ENCODE measurements around the gene PHF20. TPM values are rescaled to one million over a fixed set of nuclear protein-coding genes. Genes with fewer than 3 reads are reported as not detected.

The PHF20 gene
- total and polyA plus RNA-seq, 2 of the 13 experiments (the other 11 are each of a cell fraction or from before 2014, with no cell fraction given): 22.8 to 34.1 TPM

- TF ChIP-seq GRHL1 (CRISPR knock-in tag; conservative IDR thresholded peaks at IDR 0.05): no peak
- TF ChIP-seq, protein P1, sequence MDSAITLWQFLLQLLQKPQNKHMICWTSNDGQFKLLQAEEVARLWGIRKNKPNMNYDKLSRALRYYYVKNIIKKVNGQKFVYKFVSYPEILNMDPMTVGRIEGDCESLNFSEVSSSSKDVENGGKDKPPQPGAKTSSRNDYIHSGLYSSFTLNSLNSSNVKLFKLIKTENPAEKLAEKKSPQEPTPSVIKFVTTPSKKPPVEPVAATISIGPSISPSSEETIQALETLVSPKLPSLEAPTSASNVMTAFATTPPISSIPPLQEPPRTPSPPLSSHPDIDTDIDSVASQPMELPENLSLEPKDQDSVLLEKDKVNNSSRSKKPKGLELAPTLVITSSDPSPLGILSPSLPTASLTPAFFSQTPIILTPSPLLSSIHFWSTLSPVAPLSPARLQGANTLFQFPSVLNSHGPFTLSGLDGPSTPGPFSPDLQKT (CRISPR knock-in tag; IDR thresholded peaks at IDR 0.05; ENCODE audit: borderline replicate concordance): no peak
- peak; percentile 98 for TF ChIP-seq ZFP36L1 (CRISPR knock-in tag; IDR thresholded peaks at IDR 0.05)
- TF ChIP-seq ZNF343 (CRISPR knock-in tag; IDR thresholded peaks at IDR 0.05): peak; percentile 100
- peak; percentile 96 for TF ChIP-seq DR1 (CRISPR knock-in tag; IDR thresholded peaks at IDR 0.05)
- peak; percentile 97; the same call in 1 of the 2 replicates for TF ChIP-seq ZNF674 (CRISPR knock-in tag; IDR thresholded peaks at IDR 0.05; ENCODE audit: low read depth)
- TF ChIP-seq NFKB2 (CRISPR knock-in tag; IDR thresholded peaks at IDR 0.05; ENCODE audit: borderline replicate concordance): peak; percentile 90; the same call in 1 of the 2 replicates
- TF ChIP-seq, protein P2, sequence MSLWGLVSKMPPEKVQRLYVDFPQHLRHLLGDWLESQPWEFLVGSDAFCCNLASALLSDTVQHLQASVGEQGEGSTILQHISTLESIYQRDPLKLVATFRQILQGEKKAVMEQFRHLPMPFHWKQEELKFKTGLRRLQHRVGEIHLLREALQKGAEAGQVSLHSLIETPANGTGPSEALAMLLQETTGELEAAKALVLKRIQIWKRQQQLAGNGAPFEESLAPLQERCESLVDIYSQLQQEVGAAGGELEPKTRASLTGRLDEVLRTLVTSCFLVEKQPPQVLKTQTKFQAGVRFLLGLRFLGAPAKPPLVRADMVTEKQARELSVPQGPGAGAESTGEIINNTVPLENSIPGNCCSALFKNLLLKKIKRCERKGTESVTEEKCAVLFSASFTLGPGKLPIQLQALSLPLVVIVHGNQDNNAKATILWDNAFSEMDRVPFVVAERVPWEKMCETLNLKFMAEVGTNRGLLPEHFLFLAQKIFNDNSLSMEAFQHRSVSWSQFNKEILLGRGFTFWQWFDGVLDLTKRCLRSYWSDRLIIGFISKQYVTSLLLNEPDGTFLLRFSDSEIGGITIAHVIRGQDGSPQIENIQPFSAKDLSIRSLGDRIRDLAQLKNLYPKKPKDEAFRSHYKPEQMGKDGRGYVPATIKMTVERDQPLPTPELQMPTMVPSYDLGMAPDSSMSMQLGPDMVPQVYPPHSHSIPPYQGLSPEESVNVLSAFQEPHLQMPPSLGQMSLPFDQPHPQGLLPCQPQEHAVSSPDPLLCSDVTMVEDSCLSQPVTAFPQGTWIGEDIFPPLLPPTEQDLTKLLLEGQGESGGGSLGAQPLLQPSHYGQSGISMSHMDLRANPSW (CRISPR knock-in tag; IDR thresholded peaks at IDR 0.05; ENCODE audit: borderline replicate concordance): peak; percentile 98; the same call in 1 of the 2 replicates
- TF ChIP-seq ZC3H13 (CRISPR knock-in tag; IDR thresholded peaks at IDR 0.05): peak; percentile 99
- TF ChIP-seq TGIF2 (CRISPR knock-in tag; IDR thresholded peaks at IDR 0.05): peak; percentile 91
- TF ChIP-seq, protein P3, sequence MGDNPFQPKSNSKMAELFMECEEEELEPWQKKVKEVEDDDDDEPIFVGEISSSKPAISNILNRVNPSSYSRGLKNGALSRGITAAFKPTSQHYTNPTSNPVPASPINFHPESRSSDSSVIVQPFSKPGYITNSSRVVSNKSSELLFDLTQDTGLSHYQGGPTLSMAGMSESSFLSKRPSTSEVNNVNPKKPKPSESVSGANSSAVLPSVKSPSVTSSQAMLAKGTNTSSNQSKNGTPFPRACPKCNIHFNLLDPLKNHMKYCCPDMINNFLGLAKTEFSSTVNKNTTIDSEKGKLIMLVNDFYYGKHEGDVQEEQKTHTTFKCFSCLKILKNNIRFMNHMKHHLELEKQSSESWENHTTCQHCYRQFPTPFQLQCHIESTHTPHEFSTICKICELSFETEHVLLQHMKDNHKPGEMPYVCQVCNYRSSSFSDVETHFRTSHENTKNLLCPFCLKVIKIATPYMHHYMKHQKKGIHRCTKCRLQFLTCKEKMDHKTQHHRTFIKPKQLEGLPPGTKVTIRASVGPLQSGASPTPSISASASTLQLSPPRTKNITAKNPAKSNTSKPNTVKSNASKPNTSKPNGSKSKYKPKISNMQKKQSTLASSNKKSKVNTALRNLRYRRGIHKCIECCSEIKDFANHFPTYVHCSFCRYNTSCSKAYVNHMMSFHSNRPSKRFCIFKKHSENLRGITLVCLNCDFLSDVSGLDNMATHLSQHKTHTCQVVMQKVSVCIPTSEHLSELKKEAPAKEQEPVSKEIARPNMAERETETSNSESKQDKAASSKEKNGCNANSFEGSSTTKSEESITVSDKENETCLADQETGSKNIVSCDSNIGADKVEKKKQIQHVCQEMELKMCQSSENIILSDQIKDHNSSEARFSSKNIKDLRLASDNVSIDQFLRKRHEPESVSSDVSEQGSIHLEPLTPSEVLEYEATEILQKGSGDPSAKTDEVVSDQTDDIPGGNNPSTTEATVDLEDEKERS (CRISPR knock-in tag; IDR thresholded peaks at IDR 0.05): peak; percentile 92
- peak; percentile 88 for TF ChIP-seq FIP1L1 (IDR thresholded peaks at IDR 0.05; ENCODE audit: borderline replicate concordance, insufficient read depth, low read depth, low read length)
- TF ChIP-seq, protein P4, sequence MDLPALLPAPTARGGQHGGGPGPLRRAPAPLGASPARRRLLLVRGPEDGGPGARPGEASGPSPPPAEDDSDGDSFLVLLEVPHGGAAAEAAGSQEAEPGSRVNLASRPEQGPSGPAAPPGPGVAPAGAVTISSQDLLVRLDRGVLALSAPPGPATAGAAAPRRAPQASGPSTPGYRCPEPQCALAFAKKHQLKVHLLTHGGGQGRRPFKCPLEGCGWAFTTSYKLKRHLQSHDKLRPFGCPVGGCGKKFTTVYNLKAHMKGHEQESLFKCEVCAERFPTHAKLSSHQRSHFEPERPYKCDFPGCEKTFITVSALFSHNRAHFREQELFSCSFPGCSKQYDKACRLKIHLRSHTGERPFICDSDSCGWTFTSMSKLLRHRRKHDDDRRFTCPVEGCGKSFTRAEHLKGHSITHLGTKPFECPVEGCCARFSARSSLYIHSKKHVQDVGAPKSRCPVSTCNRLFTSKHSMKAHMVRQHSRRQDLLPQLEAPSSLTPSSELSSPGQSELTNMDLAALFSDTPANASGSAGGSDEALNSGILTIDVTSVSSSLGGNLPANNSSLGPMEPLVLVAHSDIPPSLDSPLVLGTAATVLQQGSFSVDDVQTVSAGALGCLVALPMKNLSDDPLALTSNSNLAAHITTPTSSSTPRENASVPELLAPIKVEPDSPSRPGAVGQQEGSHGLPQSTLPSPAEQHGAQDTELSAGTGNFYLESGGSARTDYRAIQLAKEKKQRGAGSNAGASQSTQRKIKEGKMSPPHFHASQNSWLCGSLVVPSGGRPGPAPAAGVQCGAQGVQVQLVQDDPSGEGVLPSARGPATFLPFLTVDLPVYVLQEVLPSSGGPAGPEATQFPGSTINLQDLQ (CRISPR knock-in tag; IDR thresholded peaks at IDR 0.05): peak; percentile 98
- TF ChIP-seq RBM22 (optimal IDR thresholded peaks at IDR 0.05; ENCODE audit: low read length): no peak
- TF ChIP-seq, protein P5, sequence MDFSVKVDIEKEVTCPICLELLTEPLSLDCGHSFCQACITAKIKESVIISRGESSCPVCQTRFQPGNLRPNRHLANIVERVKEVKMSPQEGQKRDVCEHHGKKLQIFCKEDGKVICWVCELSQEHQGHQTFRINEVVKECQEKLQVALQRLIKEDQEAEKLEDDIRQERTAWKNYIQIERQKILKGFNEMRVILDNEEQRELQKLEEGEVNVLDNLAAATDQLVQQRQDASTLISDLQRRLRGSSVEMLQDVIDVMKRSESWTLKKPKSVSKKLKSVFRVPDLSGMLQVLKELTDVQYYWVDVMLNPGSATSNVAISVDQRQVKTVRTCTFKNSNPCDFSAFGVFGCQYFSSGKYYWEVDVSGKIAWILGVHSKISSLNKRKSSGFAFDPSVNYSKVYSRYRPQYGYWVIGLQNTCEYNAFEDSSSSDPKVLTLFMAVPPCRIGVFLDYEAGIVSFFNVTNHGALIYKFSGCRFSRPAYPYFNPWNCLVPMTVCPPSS (IDR thresholded peaks at IDR 0.05): no peak
Measured at GRCh38 chr20:35954200-35954906, 182.5 kb downstream of the PHF20 start, which contains the start of gene SCAND1 (continued).
